ENCODE results near the gene SMARCB1.

The SMARCB1 gene

GRCh38 chr22:23763954-23764353 lies 22.8 kb upstream of the SMARCB1 start:
- 0 out of 2 replicates have a peak overlapping the region, but pooled peaks have one; percentile 37 for H3K4me3 ChIP-seq (ENCODE audit: low read length)
- peaks cover 12% of the 10 kb centered on the region for H3K36me3 ChIP-seq (ENCODE audit: insufficient read depth, low read depth, low read length)
- peaks cover 6% of the 10 kb centered on the region for H3K27me3 ChIP-seq (ENCODE audit: insufficient read depth, low read length)
- H3K9me3 ChIP-seq (ENCODE audit: insufficient read depth, low read depth, low read length), result no peaks in the 10 kb centered on the region
- H3K27ac ChIP-seq (ENCODE audit: low read length), result no peak overlapping the region
- H3K9ac ChIP-seq (ENCODE audit: low read depth, low read length), result peak overlapping the region; percentile 52; the same call in 1 of the 2 replicates
- peaks cover 10% of the 10 kb centered on the region; the same call in 1 of the 2 replicates for H3K4me1 ChIP-seq (ENCODE audit: insufficient read depth, low read length)

- Histone ChIP-seq H3K36me3 (ENCODE audit: insufficient read depth, low read depth, low read length) (peaks cover 12% of the 10 kb centered on the region), H3K4me3 (ENCODE audit: low read length) (no peak overlapping the region), H3K27me3 (ENCODE audit: insufficient read depth, low read length) (peaks cover 16% of the 10 kb centered on the region), H3K9ac (ENCODE audit: low read depth, low read length) (no peak overlapping the region), H3K9me3 (ENCODE audit: insufficient read depth, low read depth, low read length) (no peaks in the 10 kb centered on the region), H3K27ac (ENCODE audit: low read length) (no peak overlapping the region), H3K4me1 (ENCODE audit: insufficient read depth, low read length) (peaks cover 10% of the 10 kb centered on the region; the same call in 1 of the 2 replicates)
Measured at GRCh38 chr22:23764899-23765881, 21.6 kb upstream of the SMARCB1 start.

GRCh38 chr22:23767303-23767672 lies 19.5 kb upstream of the SMARCB1 start:
- H3K4me3 ChIP-seq (ENCODE audit: low read length), result peak overlapping the region; percentile 73
- H3K36me3 ChIP-seq (ENCODE audit: insufficient read depth, low read depth, low read length), result peaks cover 12% of the 10 kb centered on the region
- H3K27me3 ChIP-seq (ENCODE audit: insufficient read depth, low read length), result peaks cover 16% of the 10 kb centered on the region
- H3K9me3 ChIP-seq (ENCODE audit: insufficient read depth, low read depth, low read length), result no peaks in the 10 kb centered on the region
- peak overlapping the region; percentile 67; the same call in 1 of the 2 replicates for H3K9ac ChIP-seq (ENCODE audit: low read depth, low read length)
- no peak overlapping the region for H3K27ac ChIP-seq (ENCODE audit: low read length)
- peaks cover 11% of the 10 kb centered on the region; the same call in 1 of the 2 replicates for H3K4me1 ChIP-seq (ENCODE audit: insufficient read depth, low read length)

- Histone ChIP-seq H3K9ac (ENCODE audit: low read depth, low read length) (peak within 1 kb of the TSS; percentile 67; the same call in 1 of the 2 replicates), H3K4me1 (ENCODE audit: insufficient read depth, low read length) (peaks cover 12% of the 10 kb centered on the region; the same call in 1 of the 2 replicates), H3K4me3 (ENCODE audit: low read length) (peak within 1 kb of the TSS; percentile 73), H3K9me3 (ENCODE audit: insufficient read depth, low read depth, low read length) (no peaks in the 10 kb centered on the region), H3K27ac (ENCODE audit: low read length) (no peak within 1 kb of the TSS), H3K27me3 (ENCODE audit: insufficient read depth, low read length) (peaks cover 17% of the 10 kb centered on the region), H3K36me3 (ENCODE audit: insufficient read depth, low read depth, low read length) (peaks cover 12% of the 10 kb centered on the region)
Measured at GRCh38 chr22:23767673-23768548, 18.9 kb upstream of the SMARCB1 start, which contains the start of gene CHCHD10. Gene CHCHD10, minus strand, starts transcription at chr22:23767972. Its CDS starts 98 bp downstream, at chr22:23767874.

GRCh38 chr22:23769321-23769965 lies 17.3 kb upstream of the SMARCB1 start:
- Histone ChIP-seq H3K36me3 (ENCODE audit: insufficient read depth, low read depth, low read length) (peaks cover 12% of the 10 kb centered on the region), H3K9ac (ENCODE audit: low read depth, low read length) (no peak overlapping the region), H3K4me3 (ENCODE audit: low read length) (no peak overlapping the region), H3K27me3 (ENCODE audit: insufficient read depth, low read length) (peaks cover 32% of the 10 kb centered on the region), H3K27ac (ENCODE audit: low read length) (no peak overlapping the region), H3K9me3 (ENCODE audit: insufficient read depth, low read depth, low read length) (no peaks in the 10 kb centered on the region), H3K4me1 (ENCODE audit: insufficient read depth, low read length) (peaks cover 6% of the 10 kb centered on the region; the same call in 1 of the 2 replicates)

GRCh38 chr22:23772315-23772648 lies 14.5 kb upstream of the SMARCB1 start:
- no peak overlapping the region for H3K27ac ChIP-seq (ENCODE audit: low read length)

GRCh38 chr22:23772649-23773473 lies 13.9 kb upstream of the SMARCB1 start, which contains the start of gene MMP11:
Gene MMP11, plus strand, starts transcription at chr22:23772849. Its CDS starts 22 bp downstream, at chr22:23772871.
- peaks cover 6% of the 10 kb centered on the region; the same call in 1 of the 2 replicates for H3K4me1 ChIP-seq (ENCODE audit: insufficient read depth, low read length)
- H3K9ac ChIP-seq (ENCODE audit: low read depth, low read length), result peak within 1 kb of the TSS; percentile 56; the same call in 1 of the 2 replicates
- peaks cover 48% of the 10 kb centered on the region for H3K27me3 ChIP-seq (ENCODE audit: insufficient read depth, low read length)
- no peaks in the 10 kb centered on the region for H3K36me3 ChIP-seq (ENCODE audit: insufficient read depth, low read depth, low read length)
- peak within 1 kb of the TSS; percentile 67 for H3K4me3 ChIP-seq (ENCODE audit: low read length)
- no peak within 1 kb of the TSS for H3K27ac ChIP-seq (ENCODE audit: low read length)
- no peaks in the 10 kb centered on the region for H3K9me3 ChIP-seq (ENCODE audit: insufficient read depth, low read depth, low read length)

More at GRCh38 chr22:23772315-23772648, 14.5 kb upstream of the SMARCB1 start:
- H3K4me3 ChIP-seq (ENCODE audit: low read length), result peak overlapping the region; percentile 64
- H3K9ac ChIP-seq (ENCODE audit: low read depth, low read length), result peak overlapping the region; percentile 56; the same call in 1 of the 2 replicates
- peaks cover 6% of the 10 kb centered on the region; the same call in 1 of the 2 replicates for H3K4me1 ChIP-seq (ENCODE audit: insufficient read depth, low read length)
- H3K27me3 ChIP-seq (ENCODE audit: insufficient read depth, low read length), result peaks cover 48% of the 10 kb centered on the region
- H3K9me3 ChIP-seq (ENCODE audit: insufficient read depth, low read depth, low read length), result no peaks in the 10 kb centered on the region
- no peaks in the 10 kb centered on the region for H3K36me3 ChIP-seq (ENCODE audit: insufficient read depth, low read depth, low read length)

- no peaks in the 10 kb centered on the region for H3K9me3 ChIP-seq (ENCODE audit: insufficient read depth, low read depth, low read length)
- H3K4me3 ChIP-seq (ENCODE audit: low read length), result peak overlapping the region; percentile 67
- H3K27me3 ChIP-seq (ENCODE audit: insufficient read depth, low read length), result peaks cover 45% of the 10 kb centered on the region
- peak overlapping the region; percentile 29; the same call in 1 of the 2 replicates for H3K9ac ChIP-seq (ENCODE audit: low read depth, low read length)
- peaks cover 6% of the 10 kb centered on the region; the same call in 1 of the 2 replicates for H3K4me1 ChIP-seq (ENCODE audit: insufficient read depth, low read length)
- no peaks in the 10 kb centered on the region for H3K36me3 ChIP-seq (ENCODE audit: insufficient read depth, low read depth, low read length)
- no peak overlapping the region for H3K27ac ChIP-seq (ENCODE audit: low read length)
Measured at GRCh38 chr22:23773483-23774113, 13.2 kb upstream of the SMARCB1 start.

GRCh38 chr22:23774114-23774921 lies 12.4 kb upstream of the SMARCB1 start:
- Histone ChIP-seq H3K4me3 (ENCODE audit: low read length) (no peak overlapping the region), H3K27ac (ENCODE audit: low read length) (no peak overlapping the region), H3K27me3 (ENCODE audit: insufficient read depth, low read length) (peaks cover 38% of the 10 kb centered on the region)

More at GRCh38 chr22:23774114-23774921, 12.4 kb upstream of the SMARCB1 start:
- H3K36me3 ChIP-seq (ENCODE audit: insufficient read depth, low read depth, low read length), result no peaks in the 10 kb centered on the region
- H3K9ac ChIP-seq (ENCODE audit: low read depth, low read length), result no peak overlapping the region
- H3K9me3 ChIP-seq (ENCODE audit: insufficient read depth, low read depth, low read length), result no peaks in the 10 kb centered on the region
- H3K4me1 ChIP-seq (ENCODE audit: insufficient read depth, low read length), result peaks cover 6% of the 10 kb centered on the region; the same call in 1 of the 2 replicates

Data from iPS-20b (cell line).